Measurements from ENCODE around the gene UMPS.

The UMPS gene

DNA sequence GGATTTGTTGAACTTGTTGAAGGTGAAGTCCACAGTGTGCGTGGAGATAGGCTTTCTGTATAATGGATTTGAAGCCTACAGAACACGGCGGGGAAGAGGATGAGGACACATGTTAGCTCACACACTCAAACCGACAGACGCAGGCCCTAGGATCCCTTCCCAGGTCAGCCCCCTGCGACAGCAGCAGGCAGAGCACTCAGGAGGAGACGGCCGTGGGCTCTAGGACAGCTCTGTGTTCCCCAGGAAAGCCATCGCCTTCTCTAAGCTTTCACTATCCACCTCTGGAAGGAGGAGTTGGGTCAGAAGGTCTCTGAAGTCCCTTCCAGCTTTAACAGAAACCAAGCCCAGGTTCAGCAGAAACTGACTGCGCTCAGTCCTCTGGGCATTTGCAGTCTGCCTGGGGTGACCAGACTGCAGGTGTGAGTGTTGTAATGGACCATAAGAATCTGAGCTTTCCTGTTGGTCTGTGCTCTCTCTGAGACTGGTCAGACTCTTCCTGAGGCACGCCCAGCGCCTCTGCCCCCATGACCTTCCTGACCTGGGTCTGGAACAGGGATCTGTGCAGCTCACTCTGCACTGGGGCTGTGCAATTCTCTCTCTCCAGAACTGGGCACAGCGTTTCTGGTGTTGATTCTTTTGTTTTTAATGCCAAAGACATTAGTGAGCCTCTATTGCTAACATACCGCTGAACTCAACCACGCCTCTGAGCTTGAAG, 33.5 kb downstream of the UMPS start:
- no peak for DNase-seq (ENCODE audit: low spot score)

DNA sequence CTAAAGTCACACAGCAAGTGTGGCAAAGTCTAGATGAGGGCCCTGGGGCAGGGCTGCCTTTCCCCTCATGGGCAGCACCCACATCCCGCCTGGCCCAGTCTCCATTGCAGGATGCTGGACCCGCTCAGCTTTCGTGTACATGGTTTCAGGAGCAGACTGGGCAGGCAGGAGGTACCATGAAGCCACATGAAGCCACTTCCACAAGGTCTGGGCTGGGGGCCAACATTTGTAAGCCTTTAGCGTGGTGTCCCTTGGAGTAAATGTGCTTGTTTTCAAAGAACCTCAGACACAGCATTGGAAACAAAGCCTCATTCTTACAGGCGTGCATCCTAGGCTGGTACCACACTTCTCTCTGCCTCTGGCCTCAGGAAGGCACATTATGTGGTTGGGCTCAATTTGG, 34.5 kb downstream of the UMPS start:
- no peak for DNase-seq (ENCODE audit: low spot score)

DNA sequence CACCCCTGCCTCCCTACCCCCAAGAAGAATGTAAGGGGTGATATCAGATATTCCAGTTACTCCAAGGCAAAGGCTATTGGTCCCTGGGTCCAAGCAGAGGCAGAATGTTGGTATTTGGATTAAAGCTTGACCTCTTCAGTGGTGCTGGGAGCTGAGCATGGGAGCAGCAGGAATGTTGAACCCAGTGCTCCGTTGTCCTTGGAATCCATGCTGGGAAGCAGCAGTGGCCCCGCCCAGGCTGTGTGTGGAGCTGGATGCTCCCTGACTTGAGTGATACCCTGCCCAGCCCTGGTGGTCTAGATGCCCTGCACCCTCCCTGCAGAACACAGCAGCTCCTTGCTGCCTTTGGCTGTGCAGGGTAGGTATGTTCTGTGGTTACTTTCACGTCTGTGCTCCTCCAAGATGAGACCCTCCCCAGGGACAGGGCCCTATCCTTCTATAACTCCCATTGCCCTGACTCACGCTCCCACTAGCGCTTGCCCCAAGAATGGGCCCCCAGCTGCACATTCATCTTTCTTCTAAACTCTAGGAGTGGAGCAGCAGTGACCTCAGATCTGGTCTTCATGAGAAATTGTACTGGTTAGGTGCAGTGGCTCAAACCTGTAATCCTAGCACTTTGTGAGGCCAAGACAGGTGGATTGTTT, 35.1 kb downstream of the UMPS start:
- DNase-seq (ENCODE audit: low spot score) = no peak

DNA sequence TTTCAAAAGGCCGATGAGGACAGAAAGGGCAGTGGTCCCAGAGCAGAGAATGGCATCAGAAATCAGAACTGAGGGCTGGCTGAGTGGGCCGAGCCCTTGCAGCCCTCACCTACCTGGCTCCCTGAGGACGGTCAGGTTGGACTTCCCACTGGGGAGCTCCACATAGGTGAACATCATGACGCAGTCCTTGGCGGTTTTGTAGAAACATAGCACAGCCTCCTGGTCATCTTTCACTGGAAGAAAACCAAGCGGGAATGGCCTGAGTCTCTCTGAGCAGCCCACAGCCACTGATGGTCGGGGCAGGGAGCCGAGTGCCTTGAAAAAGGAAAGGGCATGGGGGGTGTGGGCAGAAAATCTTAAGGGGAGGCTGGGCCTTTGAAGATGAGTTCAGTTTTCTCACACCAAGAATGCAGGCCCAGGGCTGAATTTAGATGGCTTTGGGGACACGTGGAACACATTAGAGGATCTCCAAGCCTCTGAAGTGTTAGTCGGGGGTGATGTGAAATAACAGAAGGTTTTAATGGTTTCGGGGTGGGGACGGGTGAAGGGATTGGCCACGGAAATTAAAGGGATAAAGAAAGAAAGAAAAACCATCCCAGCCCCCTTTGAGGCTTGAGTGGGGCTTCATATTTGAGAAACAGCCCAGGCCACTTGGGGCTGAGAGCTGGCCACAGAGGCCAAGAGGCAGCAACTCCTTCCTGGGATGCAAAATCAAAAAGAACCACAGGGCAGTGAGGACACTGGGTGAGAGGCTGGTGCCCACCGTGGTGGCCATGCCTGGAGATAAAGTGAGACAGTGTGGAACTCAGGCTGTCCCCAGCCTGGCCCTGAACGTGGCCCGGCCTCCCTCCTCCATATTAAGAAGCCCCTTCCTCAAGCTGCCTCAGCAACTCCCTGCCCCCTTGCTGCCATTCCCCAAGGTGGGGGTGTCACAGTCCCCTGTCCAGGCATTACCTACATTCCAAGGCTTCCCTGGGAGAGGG, 36.2 kb downstream of the UMPS start:
- DNase-seq (ENCODE audit: low spot score) = no peak

DNA sequence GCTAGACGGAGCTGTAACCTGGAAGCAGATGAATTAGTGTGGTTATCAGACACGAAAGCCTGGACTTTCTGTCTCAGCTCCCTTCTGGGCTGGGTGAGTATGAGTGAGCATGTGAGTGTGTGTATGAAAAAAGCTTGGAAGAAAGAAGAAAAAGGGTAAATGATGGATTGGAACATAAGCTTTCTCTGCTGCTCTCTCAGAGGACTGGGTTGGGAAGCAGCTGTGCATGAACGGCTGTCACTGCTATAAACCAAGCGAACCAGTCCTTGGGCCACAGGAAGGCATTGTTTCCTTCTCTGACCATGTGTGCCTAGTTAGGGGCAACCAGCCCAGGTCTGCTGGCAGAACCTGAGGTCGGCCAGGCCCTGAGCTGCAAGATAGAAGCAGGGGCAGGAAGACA, 37.0 kb downstream of the UMPS start:
- DNase-seq (ENCODE audit: low spot score) = no peak

DNA sequence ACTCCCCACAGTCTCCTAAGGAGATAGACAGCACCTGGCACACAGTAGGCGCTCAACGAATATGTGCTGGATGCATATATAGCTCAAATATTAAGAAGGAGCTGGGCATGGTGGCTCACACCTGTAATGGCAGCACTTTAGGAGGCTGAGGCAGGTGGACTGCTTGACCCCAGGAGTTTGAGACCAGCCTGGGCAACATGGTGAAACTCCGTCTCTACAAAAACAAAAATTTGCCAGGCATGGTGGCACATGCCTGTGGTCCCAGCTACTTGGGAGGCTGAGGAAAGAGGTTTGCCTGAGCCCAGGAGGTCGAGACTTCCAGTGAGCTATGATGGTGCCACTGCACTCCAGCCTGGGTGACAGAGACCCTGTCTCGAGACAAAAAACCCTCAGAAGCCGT, 37.4 kb downstream of the UMPS start:
- DNase-seq (ENCODE audit: low spot score) = no peak

DNA sequence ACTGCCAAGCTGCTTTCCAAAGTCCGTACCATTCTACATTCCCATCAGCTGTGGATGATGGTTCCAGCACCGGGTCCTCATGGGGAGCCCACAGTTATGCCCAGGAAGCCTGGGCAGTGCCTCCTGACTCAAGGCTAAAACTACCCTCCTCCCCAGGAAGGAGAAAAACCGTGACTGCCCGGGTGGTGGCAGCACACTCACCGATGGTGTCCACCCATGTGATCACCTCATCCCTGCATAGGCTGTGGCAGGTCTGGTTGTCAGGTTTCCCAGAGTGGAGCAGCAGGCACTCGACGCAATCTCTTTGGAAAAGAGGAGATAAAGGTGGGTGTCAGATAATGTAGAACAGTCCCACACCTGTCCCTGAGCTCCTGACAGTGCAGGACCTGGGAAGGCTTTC, 38.6 kb downstream of the UMPS start:
- peak; percentile 36 for DNase-seq (ENCODE audit: low spot score)

DNA sequence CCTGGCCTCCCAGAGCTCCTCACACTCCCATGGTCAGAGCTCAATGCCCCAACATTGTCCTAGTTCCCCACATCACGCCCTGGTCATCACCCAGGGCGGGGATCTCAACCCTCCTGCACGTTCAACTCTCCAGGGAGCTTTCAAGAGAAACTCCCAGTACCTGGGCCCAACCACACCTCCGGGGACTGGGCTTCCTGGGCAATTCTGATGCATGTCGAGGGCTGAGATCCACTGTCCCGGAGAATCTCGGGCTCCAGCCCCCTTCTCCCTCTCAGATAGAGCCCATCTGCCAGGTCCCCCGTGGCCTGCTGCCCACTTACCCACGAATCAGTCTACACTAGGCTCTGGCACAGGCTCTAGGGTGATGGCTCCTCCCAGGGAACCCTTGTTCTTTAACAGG, 39.2 kb downstream of the UMPS start:
- no peak for DNase-seq (ENCODE audit: low spot score)

DNA sequence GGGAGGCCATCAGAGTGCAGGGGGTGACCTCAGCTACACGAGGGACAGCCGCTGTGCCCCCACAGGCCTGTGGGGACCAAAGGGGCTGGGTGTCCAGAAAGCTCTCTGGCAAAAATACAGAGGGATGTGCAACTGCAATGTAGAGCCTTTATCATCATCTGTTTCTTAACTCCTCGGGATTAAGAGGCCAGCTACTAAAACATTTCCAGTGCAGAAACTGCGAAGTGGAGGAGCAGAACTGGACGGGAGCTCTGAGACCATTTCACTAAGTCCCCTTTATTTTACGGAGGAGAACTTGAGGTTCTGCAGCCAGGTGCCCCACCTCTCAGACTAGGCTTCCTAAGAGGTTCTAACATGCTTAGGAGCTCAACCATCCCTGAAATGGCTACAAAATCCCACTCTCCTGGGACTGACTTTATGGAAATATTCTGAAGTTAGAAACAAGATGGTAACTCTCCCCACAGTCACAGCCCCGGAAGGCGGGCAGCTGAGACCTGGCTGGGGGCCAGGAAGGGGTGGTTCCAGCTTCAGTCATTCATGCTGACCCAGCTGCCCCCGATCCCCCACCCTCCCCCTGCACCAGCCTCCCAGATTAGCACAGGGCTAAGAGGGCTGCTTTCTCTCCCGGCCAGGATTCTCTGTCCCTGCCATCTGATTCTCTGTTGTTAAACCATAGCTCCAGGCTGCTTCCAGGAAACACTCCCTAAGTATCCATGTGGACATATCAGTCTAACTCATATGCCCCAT, 40.3 kb downstream of the UMPS start:
- no peak for DNase-seq (ENCODE audit: low spot score)

DNA sequence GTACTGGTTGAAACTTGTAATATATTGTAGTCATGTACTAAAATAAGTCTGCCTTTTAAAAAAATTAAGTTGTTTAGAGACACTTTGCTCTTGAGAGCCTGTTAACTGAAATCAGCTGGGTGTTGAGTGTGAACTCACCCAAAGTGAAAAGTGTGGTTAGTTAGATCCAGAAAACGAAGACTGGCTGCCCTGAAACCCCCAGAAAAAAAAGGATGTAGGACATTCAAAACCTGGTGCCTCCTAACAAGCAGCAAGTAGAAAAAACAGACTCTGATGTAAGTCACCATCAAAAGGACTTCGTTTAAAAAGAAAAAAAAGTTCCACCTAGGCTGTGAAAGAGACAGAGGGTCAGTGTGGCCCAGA, 40.8 kb downstream of the UMPS start:
- DNase-seq (ENCODE audit: low spot score) = no peak

DNA sequence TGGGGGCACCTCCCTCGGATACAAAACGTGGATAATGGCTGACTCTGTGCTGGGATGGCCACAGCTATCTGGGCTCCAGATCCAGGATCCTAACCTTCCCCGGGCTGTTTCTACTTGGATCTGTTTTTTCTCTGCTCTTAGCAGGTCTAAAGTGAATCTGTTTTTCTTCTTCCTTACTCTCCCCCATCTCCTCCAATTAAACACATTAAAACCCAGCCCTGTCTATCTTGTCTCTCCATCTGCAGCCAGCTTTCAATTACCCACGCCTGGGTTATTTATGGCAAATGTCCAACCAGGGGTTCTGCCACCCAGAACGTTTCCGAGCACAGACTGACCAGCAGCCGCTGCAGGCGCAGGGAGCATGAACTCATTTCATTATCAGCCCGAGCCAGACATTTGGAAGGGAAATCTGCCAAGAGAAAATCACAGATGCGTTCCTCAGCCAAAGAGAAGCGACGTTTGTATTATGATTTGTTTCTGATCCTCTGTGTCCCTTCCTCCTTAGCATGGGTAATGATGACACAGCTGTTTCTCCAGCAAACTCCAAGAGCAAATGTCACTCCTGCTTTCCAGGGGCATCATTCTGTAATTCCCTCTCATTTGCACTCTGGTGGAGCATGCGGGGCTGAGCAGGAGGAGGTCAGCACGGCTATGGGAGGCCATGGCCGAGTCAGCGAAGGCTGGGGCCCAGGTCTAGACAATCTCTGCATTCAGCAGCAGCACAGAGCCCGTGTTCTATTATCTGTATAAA, 42.0 kb downstream of the UMPS start:
- DNase-seq (ENCODE audit: low spot score) = peak; percentile 53

DNA sequence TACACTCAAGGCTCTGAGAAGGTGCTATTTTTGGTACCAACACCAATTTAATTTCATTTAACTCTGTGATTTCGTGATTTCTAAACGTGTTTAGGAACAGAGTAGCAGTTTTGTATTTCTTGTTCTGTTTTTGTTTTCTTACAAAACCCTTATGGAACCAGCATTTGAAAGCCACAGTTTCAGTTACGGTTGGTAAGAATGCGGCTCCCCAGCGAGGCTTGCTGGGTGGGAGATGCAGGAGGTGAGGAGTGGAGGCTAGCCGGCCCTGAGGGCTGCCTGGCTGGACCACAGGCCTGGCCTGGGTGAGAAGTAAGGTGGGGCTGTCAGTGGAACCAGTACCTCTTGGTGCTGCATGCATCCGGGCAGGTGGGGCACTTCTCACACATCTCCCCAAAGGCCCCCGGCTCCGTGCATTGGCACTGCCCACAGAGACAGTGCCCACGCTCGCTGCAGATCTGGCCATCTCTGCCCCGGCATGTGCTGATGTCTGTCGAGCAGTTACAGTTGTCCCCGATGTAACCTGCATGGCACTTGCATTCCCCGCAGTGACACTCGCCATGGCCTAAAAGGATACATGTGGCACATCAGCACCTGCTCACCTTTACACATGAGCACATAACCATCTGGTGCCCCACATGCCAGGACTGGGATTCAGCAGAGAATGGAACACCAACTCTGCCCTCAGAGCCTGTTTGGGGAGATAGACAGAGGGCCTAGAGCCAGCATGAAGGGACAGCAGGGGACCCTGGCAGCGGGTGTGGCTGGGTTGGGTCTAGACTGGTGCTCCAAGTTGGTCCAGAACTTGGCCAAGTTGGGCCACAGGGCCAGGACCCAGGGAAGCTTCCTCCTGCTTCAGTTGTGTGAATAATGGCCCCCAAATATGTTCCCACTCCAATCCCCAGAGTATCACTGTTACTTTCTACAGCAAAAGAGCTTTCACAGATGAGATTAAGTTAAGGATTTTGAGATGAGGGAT, 43.4 kb downstream of the UMPS start:
- no peak for DNase-seq (ENCODE audit: low spot score)

DNA sequence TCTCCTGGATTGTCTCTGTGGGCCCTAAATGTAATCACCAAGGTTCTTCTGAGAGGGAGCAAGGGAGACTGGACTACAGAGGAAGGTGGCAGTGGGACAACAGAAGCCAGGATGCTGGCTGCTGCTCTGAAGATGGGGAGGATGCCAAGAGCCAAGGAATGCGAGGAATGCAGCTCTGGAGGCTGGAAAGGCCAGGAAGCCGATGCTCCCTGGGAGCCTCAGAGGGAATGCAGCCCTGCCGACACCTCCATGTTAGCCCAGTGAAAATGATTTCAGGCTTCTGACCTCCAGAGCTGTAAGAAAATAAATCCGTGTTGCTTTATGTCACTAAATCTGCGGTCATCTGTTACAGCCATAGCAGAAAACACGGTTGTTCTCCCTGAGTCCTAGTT, 44.1 kb downstream of the UMPS start:
- no peak for DNase-seq (ENCODE audit: low spot score)

DNA sequence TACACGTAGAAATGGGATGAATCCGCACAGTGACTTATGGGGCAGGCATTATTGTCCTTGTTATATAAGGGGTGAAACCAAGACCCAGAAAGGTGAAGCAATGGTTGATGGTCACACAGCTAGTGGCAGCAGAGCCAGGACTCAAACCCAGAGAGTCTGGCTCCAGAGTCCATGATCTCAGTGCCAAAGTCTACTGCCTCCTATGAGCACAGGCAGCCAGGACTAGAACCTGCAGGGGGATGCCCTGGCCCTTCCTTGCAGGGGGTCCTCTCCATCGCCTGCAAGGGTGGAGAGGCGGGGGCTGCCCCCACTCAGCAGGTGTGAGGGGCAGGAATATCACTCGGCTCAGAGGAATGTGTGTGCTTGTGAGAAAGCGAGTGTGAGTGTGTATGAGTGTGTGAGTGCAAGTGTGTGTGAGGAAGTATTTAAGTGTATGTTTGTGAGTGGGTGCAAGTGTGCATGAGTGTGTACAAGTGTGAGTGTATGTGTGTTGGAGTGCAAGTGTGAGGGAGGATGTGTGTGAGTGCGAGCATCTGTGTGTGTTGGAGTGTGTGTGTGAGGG, 44.7 kb downstream of the UMPS start:
- no peak for DNase-seq (ENCODE audit: low spot score)

DNA sequence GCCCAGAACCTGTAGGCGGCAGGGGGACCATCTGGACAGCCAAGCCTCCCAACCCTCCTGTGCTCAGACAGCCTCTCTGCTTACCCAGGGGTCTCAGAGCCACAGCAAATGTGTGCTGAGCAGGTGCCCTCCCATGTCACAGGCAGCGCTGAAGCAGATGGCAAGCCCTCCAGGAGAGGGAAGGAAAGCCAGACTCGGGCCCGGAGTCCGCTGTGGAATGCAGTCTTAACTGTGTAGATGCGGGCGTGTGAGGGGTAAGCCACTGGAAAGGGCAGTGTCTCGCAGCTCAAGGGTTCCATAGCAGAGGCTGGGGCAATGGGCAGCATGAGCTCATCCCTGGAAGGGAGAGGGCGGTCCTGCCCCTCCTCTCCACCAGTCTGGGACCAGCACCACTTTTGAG, 45.6 kb downstream of the UMPS start:
- DNase-seq (ENCODE audit: low spot score) = no peak

DNA sequence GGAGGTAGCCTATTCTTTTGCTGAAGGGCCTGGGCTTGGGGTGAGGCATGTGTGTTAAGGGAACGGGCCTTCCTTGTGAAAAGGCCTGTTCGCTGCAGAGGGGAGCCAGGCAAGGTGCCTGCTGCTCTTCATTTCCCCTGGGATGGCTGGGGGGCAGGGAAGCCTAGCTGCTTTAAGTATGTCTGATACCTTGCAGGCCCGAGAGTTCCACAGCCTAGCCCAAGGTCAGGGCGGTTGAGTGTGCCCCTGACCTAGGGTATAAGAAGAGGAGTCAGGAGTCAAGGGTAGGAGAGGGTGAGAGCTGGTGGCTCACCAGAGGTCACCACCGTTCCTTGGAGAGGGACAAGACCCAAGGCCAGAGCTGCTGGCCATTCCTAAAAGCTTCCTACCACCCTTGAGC, 46.6 kb downstream of the UMPS start:
- DNase-seq (ENCODE audit: low spot score) = no peak

DNA sequence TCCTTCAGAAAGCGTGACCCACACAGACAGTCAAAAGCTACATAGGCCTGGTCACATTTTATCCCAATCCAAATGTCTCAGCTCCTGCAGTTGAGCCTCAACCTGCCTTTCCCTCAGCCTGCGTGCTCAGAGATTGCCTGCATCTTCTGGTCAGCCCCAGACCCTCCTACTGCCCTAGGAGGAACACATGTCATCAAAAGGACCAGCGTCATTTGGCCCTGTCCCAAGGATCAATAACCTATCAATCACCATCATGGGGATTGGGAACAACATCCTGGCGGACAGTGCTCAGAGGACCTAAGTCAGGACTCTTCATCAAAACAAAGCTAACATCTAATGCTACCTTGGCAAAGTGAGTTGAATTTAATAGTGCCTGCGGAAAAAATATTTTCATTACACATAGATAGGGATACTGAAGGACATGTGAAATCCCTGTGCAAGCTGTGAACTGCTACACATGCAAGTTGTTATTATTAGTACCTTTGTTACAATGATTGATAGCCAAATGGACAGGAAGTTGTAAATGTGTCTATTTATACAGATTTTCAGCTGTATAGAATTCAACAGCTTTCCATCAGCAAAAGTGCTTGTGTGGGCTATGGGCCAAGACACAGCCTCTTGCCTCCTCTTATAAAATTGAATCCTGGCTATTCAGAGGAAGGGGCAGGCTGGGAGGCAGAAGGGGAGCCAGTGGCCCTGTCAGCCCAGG, 47.7 kb downstream of the UMPS start:
- DNase-seq (ENCODE audit: low spot score) = no peak

DNA sequence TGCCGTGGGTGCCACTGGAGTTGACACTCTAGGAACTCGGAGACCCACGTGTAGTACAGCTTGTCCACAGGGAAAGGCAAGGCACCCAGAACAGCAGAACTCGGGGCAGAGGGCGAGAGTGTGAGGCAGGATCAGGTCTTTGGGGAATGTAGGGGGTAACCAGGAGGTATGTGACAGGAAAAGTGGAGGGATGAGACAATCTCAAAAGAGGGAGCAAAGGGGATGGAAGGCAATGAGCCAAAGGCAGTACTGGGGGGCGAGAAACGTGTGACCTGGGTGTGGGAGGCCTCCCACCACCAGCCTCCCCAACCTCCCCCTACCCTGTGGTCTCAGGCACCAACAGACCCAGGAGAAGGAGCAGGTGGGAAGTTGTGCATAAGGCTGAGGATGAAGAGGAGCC, 48.9 kb downstream of the UMPS start:
- DNase-seq (ENCODE audit: low spot score) = no peak

DNA sequence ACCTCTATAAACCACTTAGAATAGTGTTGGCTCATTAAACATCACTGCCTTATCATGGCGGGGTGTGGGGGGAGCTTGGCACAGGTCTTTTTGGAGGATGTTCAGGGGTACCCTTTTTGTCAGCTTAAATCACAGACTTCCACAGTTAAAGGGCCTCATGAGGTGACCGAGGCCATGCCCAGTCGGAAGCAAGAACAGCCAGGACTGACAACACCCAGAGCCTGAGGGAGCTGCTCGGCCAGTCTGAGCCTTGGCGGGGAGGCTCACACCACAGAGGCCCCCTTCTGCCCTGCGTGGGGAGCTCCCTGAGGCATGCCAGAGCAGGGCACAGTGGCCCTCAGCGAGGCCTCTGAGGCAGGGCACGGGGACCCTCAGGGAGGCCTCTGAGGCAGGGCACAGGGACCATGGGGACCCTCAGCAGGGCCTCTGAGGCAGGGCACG, 49.5 kb downstream of the UMPS start:
- DNase-seq (ENCODE audit: low spot score) = no peak

Measured in hematopoietic multipotent progenitor cell treated with erythropoietin and hydrocortisone succinate and interleukin-3 and kit ligand, for 17 days (in vitro differentiated cells).